Measurements from ENCODE around the gene STK16. TPM values are rescaled to one million over a fixed set of nuclear protein-coding genes. Genes with fewer than 3 reads are reported as not detected.

Gene STK16
- total RNA-seq, 1 experiment from 2014 or later = 22.0 TPM

GRCh38 chr2:219210196-219210885, 34.9 kb upstream of the STK16 start:
- H3K36me3 ChIP-seq (ENCODE audit: insufficient read depth, low read length, poor library complexity, severe bottlenecking) = peaks cover 59% of the 10 kb centered on the region
- H3K4me1 ChIP-seq (ENCODE audit: insufficient read depth, low read length, poor library complexity, severe bottlenecking) = peaks cover 15% of the 10 kb centered on the region
- H3K9me3 ChIP-seq (ENCODE audit: low read depth, low read length, poor library complexity, severe bottlenecking) = no peaks in the 10 kb centered on the region
- ChIA-PET CTCF (no interaction called here), POLR2A (ENCODE audit: low non-redundant PET) (no interaction called here)
- intact Hi-C loops (cut with micrococcal nuclease; ENCODE audit: unreplicated experiment) = no loop called here
- no peak overlapping the region for H3K4me3 ChIP-seq (ENCODE audit: low read depth, low read length, poor library complexity, severe bottlenecking)
- no peaks in the 10 kb centered on the region for H3K27me3 ChIP-seq (replicated peaks; ENCODE audit: insufficient read depth, low read depth, low read length, poor library complexity)
- H3K27ac ChIP-seq (ENCODE audit: low read depth, low read length, poor library complexity, severe bottlenecking) = no peak overlapping the region
- TF ChIP-seq EZH2 (IDR thresholded peaks at IDR 0.05; ENCODE audit: borderline replicate concordance, low read depth, low read length, poor library complexity, severe bottlenecking) = no peak
- TSS peak; percentile 3 for BruUV-seq (replicated peaks)
- DNase-seq (ENCODE audit: low spot score) = no peak

GRCh38 chr2:219210886-219211362, 34.4 kb upstream of the STK16 start:
- intact Hi-C loops (cut with micrococcal nuclease; ENCODE audit: unreplicated experiment) = no loop called here
- BruUV-seq (replicated peaks) = no TSS peak

GRCh38 chr2:219213026-219213415, 32.3 kb upstream of the STK16 start:
- no peak overlapping the region for H3K27ac ChIP-seq (ENCODE audit: low read depth, low read length, poor library complexity, severe bottlenecking)
- no peak for DNase-seq (ENCODE audit: low spot score)
- TF ChIP-seq EZH2 (IDR thresholded peaks at IDR 0.05; ENCODE audit: borderline replicate concordance, low read depth, low read length, poor library complexity, severe bottlenecking) (no peak), CTCF (conservative IDR thresholded peaks at IDR 0.05; ENCODE audit: low read depth, low read length) (no peak)
- no peaks in the 10 kb centered on the region for H3K27me3 ChIP-seq (replicated peaks; ENCODE audit: insufficient read depth, low read depth, low read length, poor library complexity)
- H3K4me1 ChIP-seq (ENCODE audit: insufficient read depth, low read length, poor library complexity, severe bottlenecking) = peaks cover 19% of the 10 kb centered on the region
- intact Hi-C loops (cut with micrococcal nuclease; ENCODE audit: unreplicated experiment) = loop anchor here (1.0 kb wide), 1 partner anchor 81 kb away; no protein-coding TSS in a partner anchor
- H3K4me3 ChIP-seq (ENCODE audit: low read depth, low read length, poor library complexity, severe bottlenecking) = no peak overlapping the region
- no peaks in the 10 kb centered on the region for H3K9me3 ChIP-seq (ENCODE audit: low read depth, low read length, poor library complexity, severe bottlenecking)
- H3K36me3 ChIP-seq (ENCODE audit: insufficient read depth, low read length, poor library complexity, severe bottlenecking) = peaks cover 71% of the 10 kb centered on the region
- no TSS peak for BruUV-seq (replicated peaks)
- POLR2A ChIA-PET (ENCODE audit: low non-redundant PET) = no interaction called here
- CTCF ChIA-PET = no interaction called here

More at GRCh38 chr2:219210886-219211362, 34.4 kb upstream of the STK16 start:
- no peaks in the 10 kb centered on the region for H3K27me3 ChIP-seq (replicated peaks; ENCODE audit: insufficient read depth, low read depth, low read length, poor library complexity)
- H3K9me3 ChIP-seq (ENCODE audit: low read depth, low read length, poor library complexity, severe bottlenecking) = no peaks in the 10 kb centered on the region
- ChIA-PET CTCF (interaction anchor here (0.8 kb wide), 1 partner anchor 39 kb away, joined by 7 read pairs; no protein-coding TSS in a partner anchor), POLR2A (ENCODE audit: low non-redundant PET) (no interaction called here)
- TF ChIP-seq EZH2 (IDR thresholded peaks at IDR 0.05; ENCODE audit: borderline replicate concordance, low read depth, low read length, poor library complexity, severe bottlenecking) (no peak), CTCF (conservative IDR thresholded peaks at IDR 0.05; ENCODE audit: low read depth, low read length) (no peak)
- DNase-seq (ENCODE audit: low spot score) = no peak
- H3K36me3 ChIP-seq (ENCODE audit: insufficient read depth, low read length, poor library complexity, severe bottlenecking) = peaks cover 62% of the 10 kb centered on the region
- H3K4me1 ChIP-seq (ENCODE audit: insufficient read depth, low read length, poor library complexity, severe bottlenecking) = peaks cover 15% of the 10 kb centered on the region
- H3K4me3 ChIP-seq (ENCODE audit: low read depth, low read length, poor library complexity, severe bottlenecking) = no peak overlapping the region
- H3K27ac ChIP-seq (ENCODE audit: low read depth, low read length, poor library complexity, severe bottlenecking) = no peak overlapping the region

Data from A673 (cell line).